ENCODE results near the gene GSC2. TPM values are rescaled to one million over a fixed set of nuclear protein-coding genes. Genes with fewer than 3 reads are reported as not detected.

Gene GSC2
- total RNA-seq, 1 donor from 2014 or later: not detected

DNA sequence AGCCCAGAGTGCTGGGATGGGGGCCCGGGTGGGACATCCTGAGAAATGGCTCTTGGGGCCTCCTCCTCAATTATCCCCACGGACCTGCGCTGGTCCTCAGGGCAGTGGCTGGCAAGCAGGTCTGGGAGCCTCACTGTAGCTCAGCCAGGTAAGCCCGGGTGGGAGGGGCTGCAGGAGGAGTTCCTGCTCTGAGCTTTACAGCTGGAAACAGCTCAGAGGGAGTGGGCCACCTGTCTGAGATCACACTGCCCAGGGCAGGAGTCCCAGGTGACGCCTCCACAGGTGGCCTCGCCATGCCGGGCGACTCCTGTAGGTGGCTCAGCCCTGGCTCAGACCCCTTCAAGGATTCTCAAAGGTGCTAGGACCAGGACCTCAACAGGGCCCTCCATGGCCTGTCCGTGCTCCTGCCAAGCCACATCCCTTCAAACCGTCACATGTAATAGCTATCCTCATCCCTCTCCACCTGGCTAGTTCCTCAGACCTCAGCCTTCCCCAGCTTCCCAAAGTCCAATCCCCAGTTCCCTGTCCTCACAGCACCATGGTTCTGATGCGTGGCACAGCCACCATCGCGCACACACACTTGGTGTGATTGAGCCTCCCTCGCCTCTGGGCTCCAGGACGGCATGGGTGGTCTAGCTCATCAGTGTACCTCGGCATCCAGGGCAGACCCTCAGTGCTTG is 22.6 kb downstream of the GSC2 start:
- Mint-ChIP-seq H3K27ac (ENCODE audit: unreplicated experiment) (no peak overlapping the region), H3K36me3 (ENCODE audit: low read depth) (peaks cover 4% of the 10 kb centered on the region), H3K4me3 (peak overlapping the region; percentile 23), H3K9me3 (no peaks in the 10 kb centered on the region), H3K27me3 (ENCODE audit: low read depth) (no peaks in the 10 kb centered on the region), H3K4me1 (peaks cover 9% of the 10 kb centered on the region)
- TF ChIP-seq, protein P1, sequence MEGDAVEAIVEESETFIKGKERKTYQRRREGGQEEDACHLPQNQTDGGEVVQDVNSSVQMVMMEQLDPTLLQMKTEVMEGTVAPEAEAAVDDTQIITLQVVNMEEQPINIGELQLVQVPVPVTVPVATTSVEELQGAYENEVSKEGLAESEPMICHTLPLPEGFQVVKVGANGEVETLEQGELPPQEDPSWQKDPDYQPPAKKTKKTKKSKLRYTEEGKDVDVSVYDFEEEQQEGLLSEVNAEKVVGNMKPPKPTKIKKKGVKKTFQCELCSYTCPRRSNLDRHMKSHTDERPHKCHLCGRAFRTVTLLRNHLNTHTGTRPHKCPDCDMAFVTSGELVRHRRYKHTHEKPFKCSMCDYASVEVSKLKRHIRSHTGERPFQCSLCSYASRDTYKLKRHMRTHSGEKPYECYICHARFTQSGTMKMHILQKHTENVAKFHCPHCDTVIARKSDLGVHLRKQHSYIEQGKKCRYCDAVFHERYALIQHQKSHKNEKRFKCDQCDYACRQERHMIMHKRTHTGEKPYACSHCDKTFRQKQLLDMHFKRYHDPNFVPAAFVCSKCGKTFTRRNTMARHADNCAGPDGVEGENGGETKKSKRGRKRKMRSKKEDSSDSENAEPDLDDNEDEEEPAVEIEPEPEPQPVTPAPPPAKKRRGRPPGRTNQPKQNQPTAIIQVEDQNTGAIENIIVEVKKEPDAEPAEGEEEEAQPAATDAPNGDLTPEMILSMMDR (conservative IDR thresholded peaks at IDR 0.05): no peak
- DNase-seq (ENCODE audit: low read depth, low spot score): no peak

DNA sequence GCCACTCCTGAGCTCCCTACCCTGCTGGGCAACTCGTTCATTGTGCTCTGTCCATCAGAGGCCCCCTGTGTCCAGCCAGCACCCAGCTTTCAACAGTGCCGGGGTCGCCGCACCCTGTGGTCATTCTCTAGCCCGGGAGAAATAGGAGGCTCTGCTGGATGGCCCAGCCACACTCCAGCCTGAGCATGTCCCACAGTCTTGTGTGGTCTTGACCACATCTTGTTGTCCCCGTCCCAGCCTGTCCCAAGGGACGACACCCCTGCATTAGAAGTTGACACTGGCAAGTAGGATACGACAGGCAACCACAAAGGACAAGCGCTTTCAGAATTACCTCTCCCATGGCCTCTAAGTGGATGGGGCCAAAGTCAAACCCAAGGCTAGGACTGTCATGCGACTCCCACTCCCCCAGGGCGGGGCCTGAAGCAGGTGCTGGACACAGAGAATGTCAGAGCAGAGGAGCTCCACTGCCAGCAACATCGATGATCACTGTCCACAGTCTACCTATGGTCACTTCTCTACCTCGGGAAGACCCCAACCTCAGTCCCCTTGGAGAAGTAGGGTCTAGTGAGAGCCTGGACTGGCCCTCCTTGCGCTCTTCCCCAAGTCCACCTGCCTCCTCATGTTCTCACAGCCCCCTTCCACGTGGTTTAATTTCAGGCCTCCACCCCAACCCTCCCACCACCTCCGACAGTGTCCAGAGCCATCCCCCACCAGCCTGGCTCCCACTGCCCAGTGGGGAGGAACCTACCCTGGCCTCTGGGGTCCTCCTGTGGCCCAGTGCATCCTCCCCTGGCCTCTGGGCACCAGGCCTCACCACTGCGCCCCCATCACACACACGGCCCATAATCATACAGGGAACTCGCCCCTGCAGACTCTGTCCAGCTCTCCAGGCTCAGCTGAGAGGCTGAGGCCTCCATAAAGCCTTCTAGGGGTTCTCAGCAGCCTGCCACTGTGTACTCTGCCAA is 23.5 kb downstream of the GSC2 start:
- TF ChIP-seq, protein P1 (conservative IDR thresholded peaks at IDR 0.05): no peak
- H3K27ac Mint-ChIP-seq (ENCODE audit: unreplicated experiment): no peak overlapping the region
- no peak for DNase-seq (ENCODE audit: low read depth, low spot score)
- no peaks in the 10 kb centered on the region for H3K36me3 Mint-ChIP-seq (ENCODE audit: low read depth)
- H3K4me3 Mint-ChIP-seq: peak overlapping the region; percentile 62
- H3K27me3 Mint-ChIP-seq (ENCODE audit: low read depth): no peaks in the 10 kb centered on the region
- H3K4me1 Mint-ChIP-seq: peaks cover 9% of the 10 kb centered on the region
- H3K9me3 Mint-ChIP-seq: no peaks in the 10 kb centered on the region

DNA sequence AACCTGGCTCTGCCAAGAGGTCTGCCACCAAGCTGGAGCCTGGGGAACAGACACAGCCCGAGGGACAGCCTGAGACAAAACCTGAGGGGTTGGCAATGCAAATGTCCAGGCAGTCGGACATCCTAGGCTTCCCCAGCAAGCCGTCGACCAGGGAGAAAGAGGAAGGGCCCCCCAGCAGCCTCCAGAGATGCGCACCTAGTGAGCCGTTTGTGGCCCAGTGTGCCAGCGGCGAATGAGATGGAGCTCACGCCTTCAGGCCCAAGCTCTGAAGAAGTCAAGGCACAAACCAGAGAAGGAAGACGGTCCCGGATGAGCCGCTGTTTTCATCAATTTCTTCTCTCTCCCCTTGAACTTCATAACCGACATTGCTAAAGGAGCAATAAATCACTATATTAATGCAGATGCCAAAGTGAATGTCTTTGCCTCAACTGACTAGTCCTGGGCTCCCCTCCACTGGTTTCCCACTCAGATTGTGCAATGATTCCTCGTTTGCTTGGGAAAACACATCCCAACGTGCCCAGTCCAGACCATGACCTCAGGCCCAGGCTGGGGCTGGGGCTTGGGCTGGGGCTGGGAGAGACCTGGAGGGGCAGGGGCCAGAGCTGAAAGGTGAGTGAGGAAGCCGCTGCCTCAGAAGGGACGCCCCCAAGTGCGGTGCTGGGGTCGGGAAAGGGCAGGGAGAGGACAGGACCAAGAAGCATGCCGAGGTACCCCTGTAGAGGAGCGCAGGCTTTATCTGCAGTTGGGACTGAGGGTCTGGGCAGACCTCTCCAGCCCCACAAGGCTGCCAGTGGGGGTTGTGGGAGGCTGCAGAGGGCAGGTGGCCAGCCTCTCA is 24.4 kb downstream of the GSC2 start:
- Mint-ChIP-seq H3K27ac (ENCODE audit: unreplicated experiment) (no peak overlapping the region), H3K4me1 (peaks cover 18% of the 10 kb centered on the region), H3K36me3 (ENCODE audit: low read depth) (no peaks in the 10 kb centered on the region), H3K27me3 (ENCODE audit: low read depth) (no peaks in the 10 kb centered on the region), H3K9me3 (no peaks in the 10 kb centered on the region), H3K4me3 (no peak overlapping the region)
- TF ChIP-seq, protein P1 (conservative IDR thresholded peaks at IDR 0.05): no peak
- DNase-seq (ENCODE audit: low read depth, low spot score): no peak

DNA sequence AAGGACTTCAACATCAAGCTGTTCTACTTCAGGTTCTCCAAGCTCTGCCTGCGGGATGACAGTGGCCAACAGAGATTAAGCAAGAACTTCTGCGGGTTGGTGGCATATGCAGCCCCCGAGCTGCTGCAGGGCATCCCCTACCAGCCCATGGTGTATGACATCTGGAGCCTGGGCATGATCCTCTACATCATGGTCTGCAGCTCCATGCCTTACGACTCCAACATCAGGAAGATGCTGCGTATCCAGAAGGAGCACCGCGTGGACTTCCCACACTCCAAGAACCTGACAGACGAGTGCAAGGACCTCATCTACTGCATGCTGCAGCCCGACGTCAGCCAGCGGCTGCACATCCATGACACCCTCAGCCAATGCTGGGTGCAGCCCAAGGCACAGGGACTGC is 25.1 kb downstream of the GSC2 start:
- Mint-ChIP-seq H3K4me1 (peaks cover 25% of the 10 kb centered on the region), H3K36me3 (ENCODE audit: low read depth) (no peaks in the 10 kb centered on the region), H3K27ac (ENCODE audit: unreplicated experiment) (no peak overlapping the region), H3K4me3 (no peak overlapping the region), H3K27me3 (ENCODE audit: low read depth) (no peaks in the 10 kb centered on the region), H3K9me3 (no peaks in the 10 kb centered on the region)
- TF ChIP-seq, protein P1 (conservative IDR thresholded peaks at IDR 0.05): no peak
- no peak for DNase-seq (ENCODE audit: low read depth, low spot score)

DNA sequence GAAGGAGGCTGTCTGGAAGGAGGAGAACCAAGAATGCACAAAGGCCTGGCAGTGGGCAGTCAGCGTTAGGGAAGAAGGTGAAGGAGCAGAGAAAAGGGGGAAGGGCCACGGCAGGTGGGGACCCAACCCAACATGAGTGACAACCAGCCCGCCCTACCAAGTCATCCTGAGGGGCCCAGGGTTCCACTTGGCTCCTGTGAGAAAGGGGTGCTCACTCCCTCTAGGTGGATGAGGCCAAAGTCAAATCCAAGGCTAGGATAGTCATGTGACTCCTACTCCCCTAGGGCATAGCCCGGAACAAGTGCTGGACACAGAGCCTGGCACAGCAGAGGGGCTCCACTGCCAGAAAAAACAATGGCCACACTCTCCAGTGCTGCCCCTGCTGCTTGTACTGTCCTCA is 25.7 kb downstream of the GSC2 start:
- Mint-ChIP-seq H3K36me3 (ENCODE audit: low read depth) (no peaks in the 10 kb centered on the region), H3K4me3 (peak overlapping the region; percentile 91), H3K27ac (ENCODE audit: unreplicated experiment) (no peak overlapping the region), H3K4me1 (peaks cover 28% of the 10 kb centered on the region), H3K27me3 (ENCODE audit: low read depth) (no peaks in the 10 kb centered on the region), H3K9me3 (no peaks in the 10 kb centered on the region)
- DNase-seq (ENCODE audit: low read depth, low spot score): no peak
- TF ChIP-seq, protein P1 (conservative IDR thresholded peaks at IDR 0.05): no peak

All from neural crest cell (in vitro differentiated cells).